Measurements from ENCODE around the gene RPL38. TPM values are rescaled to one million over a fixed set of nuclear protein-coding genes. Genes with fewer than 3 reads are reported as not detected.

The RPL38 gene
- total RNA-seq, 1 donor from 2014 or later = 2,904 TPM

GRCh38 chr17:74245145-74245831, 41.8 kb downstream of the RPL38 start:
- FAIRE-seq = no peak
- peak; percentile 56 to 58 for DNase-seq (ENCODE audit: low spot score in 2 of 2)

- no peak for DNase-seq (ENCODE audit: low spot score in 2 of 2)
These were observed 42.4 kb downstream of the RPL38 start for GRCh38 chr17:74245871-74246270.

GRCh38 chr17:74249590-74250270, 46.3 kb downstream of the RPL38 start:
- FAIRE-seq = no peak
- no peak for DNase-seq (ENCODE audit: low spot score in 2 of 2)

More at GRCh38 chr17:74245871-74246270, 42.4 kb downstream of the RPL38 start:
- no peak for FAIRE-seq

- no peak for FAIRE-seq
- DNase-seq (ENCODE audit: low spot score in 2 of 2) = peak in 1 of 2 donors; percentile 48
These were observed 47.0 kb downstream of the RPL38 start for GRCh38 chr17:74250324-74250995.

- DNase-seq (ENCODE audit: low spot score in 2 of 2) (no peak), FAIRE-seq (no peak)
These were observed 47.6 kb downstream of the RPL38 start for GRCh38 chr17:74251051-74251450.

- DNase-seq (ENCODE audit: low spot score in 2 of 2) (no peak), FAIRE-seq (no peak)
These were observed 48.1 kb downstream of the RPL38 start for GRCh38 chr17:74251569-74251968.

- no peak for FAIRE-seq
These were observed 48.7 kb downstream of the RPL38 start for GRCh38 chr17:74252211-74252610.

GRCh38 chr17:74253036-74253435, 49.6 kb downstream of the RPL38 start:
- DNase-seq (ENCODE audit: low spot score in 2 of 2) (no peak), FAIRE-seq (no peak)

More at GRCh38 chr17:74252211-74252610, 48.7 kb downstream of the RPL38 start:
- DNase-seq (ENCODE audit: low spot score in 2 of 2) = no peak

GRCh38 chr17:74257311-74257710, 53.8 kb downstream of the RPL38 start:
- DNase-seq (ENCODE audit: low spot score in 2 of 2) = no peak
- FAIRE-seq = no peak

GRCh38 chr17:74259667-74260524, 56.4 kb downstream of the RPL38 start:
- FAIRE-seq (no peak), DNase-seq (ENCODE audit: low spot score in 2 of 2) (no peak)

Other genes with a start within 250 kb of the RPL38 start
- 14.7 TPM for gene TTYH2, start 9.9 kb downstream of the RPL38 start, total RNA-seq
- gene DNAI2, start 70.6 kb downstream of the RPL38 start, total RNA-seq = not detected
- gene KIF19, start 122.5 kb downstream of the RPL38 start, total RNA-seq = not detected
- gene BTBD17, start 158.2 kb downstream of the RPL38 start, total RNA-seq = 5.3 TPM
- not detected for gene GPR142, start 163.8 kb downstream of the RPL38 start, total RNA-seq
- 5.3 TPM for gene GPRC5C, start 228.4 kb downstream of the RPL38 start, total RNA-seq